ENCODE data around the gene CLCN3.

- TF ChIP-seq CTCF (IDR thresholded peaks at IDR 0.05; ENCODE audit: insufficient read depth, low read length, poor library complexity, severe bottlenecking) (no peak), EZH2phosphoT487 (conservative IDR thresholded peaks at IDR 0.05; ENCODE audit: low read length) (no peak)
Observed at GRCh38 chr4:169611157-169611556, 9.2 kb upstream of the CLCN3 start.
